PC-3 (cell line): ENCODE measurements around the gene CSF2.

Experiments
- EZH2 ChIP-seq: fragments of 300-600 bp; sonication (generic); IDR thresholded peaks from one replicate; pipeline ENCODE4 v1.6.1; 2017; ENCODE audit warnings: antibody characterized with exemption, mild to moderate bottlenecking, low read length; ENCODE audit not compliant: unreplicated experiment
- EZH2phosphoT487 ChIP-seq: fragments of 300-600 bp; sonication (generic); IDR thresholded peaks from 2 replicates; pipeline ENCODE4 v1.6.1; 2018; ENCODE audit warnings: mild to moderate bottlenecking, antibody characterized with exemption, low read length, borderline replicate concordance
- TF ChIP-seq, protein P1 (sequence below): fragments of 300-600 bp; sonication (generic); conservative IDR thresholded peaks from 2 replicates; pipeline ENCODE4 v1.5.1; 2017; ENCODE audit warnings: antibody characterized with exemption, low read depth, mild to moderate bottlenecking, low read length

DNA sequence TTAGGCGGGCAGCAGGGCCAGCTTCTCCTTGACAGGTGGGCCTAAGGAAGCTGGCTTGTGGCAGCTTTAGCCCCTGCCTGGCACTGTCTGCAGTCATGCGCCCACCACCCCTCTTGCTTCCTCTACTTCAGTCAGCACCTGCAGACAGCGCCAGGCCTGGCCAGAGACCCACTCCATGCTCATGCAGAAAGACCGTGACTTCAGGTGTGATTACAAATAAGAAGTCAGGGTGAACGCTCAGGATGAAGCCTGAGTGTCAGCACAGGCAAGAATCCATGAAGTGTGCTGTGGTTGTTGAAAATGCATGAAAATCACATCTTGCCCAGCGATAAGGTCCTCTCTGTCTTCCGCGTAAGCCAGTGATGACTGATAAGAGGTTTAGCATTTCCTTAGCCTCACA is 3.4 kb downstream of the CSF2 start:
- TF ChIP-seq, protein P1, sequence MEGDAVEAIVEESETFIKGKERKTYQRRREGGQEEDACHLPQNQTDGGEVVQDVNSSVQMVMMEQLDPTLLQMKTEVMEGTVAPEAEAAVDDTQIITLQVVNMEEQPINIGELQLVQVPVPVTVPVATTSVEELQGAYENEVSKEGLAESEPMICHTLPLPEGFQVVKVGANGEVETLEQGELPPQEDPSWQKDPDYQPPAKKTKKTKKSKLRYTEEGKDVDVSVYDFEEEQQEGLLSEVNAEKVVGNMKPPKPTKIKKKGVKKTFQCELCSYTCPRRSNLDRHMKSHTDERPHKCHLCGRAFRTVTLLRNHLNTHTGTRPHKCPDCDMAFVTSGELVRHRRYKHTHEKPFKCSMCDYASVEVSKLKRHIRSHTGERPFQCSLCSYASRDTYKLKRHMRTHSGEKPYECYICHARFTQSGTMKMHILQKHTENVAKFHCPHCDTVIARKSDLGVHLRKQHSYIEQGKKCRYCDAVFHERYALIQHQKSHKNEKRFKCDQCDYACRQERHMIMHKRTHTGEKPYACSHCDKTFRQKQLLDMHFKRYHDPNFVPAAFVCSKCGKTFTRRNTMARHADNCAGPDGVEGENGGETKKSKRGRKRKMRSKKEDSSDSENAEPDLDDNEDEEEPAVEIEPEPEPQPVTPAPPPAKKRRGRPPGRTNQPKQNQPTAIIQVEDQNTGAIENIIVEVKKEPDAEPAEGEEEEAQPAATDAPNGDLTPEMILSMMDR = no peak
- TF ChIP-seq EZH2phosphoT487 (no peak), EZH2 (no peak)
